Measurements from ENCODE around the gene KCNQ2.

Gene KCNQ2

GRCh38 chr20:63411151-63411897 is 61.1 kb downstream of the KCNQ2 start:
- DNase-seq: no peak
- in situ Hi-C loops (cut with MboI; ENCODE audit: low pct_unique_long_range_greater_than_20kb, low sequenced_read_pairs): no loop called here

- no peak for DNase-seq
- in situ Hi-C loops (cut with MboI; ENCODE audit: low pct_unique_long_range_greater_than_20kb, low sequenced_read_pairs): no loop called here
Observed at GRCh38 chr20:63409834-63410435, 62.5 kb downstream of the KCNQ2 start.

DNA sequence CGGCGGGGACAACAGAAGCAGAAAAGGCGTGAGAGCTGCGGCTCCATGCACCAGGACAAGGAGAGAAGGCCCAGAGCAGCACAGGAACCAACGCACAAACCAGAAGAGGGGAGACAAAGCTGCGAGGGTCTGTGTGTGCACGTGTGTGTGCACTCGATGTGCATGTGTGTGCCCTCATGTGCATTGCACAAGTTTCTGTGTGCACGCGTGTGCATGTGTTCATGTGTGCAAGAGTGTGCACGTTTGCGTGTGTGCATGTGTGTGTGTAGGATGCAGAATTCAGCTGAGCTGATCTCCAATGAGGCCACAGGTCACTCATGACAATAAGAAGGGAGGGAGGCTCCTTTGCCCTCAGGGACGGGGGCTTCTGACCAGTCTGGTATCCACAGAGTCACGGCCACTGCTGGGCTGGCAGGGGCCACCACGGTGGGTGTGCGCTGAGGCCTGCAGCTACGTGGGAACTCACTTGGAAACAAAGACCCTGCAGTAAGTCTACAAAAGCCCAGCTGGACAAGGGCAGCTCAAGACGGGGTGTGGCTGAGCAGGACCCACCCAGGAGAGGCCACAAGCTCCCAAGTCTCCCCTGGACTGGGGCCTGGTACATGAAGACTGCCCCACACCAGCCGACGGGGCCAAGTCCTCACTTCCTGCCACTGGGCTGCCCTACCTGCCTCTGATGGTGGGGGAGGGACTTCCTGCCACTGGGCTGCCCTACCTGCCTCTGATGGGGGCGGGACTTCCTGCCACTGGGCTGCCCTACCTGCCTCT is 63.2 kb downstream of the KCNQ2 start:
- no peak for DNase-seq
- in situ Hi-C loops (cut with MboI; ENCODE audit: low pct_unique_long_range_greater_than_20kb, low sequenced_read_pairs): no loop called here

GRCh38 chr20:63408684-63409046 is 63.8 kb downstream of the KCNQ2 start:
- in situ Hi-C loops (cut with MboI; ENCODE audit: low pct_unique_long_range_greater_than_20kb, low sequenced_read_pairs): no loop called here
- no peak for DNase-seq

DNA sequence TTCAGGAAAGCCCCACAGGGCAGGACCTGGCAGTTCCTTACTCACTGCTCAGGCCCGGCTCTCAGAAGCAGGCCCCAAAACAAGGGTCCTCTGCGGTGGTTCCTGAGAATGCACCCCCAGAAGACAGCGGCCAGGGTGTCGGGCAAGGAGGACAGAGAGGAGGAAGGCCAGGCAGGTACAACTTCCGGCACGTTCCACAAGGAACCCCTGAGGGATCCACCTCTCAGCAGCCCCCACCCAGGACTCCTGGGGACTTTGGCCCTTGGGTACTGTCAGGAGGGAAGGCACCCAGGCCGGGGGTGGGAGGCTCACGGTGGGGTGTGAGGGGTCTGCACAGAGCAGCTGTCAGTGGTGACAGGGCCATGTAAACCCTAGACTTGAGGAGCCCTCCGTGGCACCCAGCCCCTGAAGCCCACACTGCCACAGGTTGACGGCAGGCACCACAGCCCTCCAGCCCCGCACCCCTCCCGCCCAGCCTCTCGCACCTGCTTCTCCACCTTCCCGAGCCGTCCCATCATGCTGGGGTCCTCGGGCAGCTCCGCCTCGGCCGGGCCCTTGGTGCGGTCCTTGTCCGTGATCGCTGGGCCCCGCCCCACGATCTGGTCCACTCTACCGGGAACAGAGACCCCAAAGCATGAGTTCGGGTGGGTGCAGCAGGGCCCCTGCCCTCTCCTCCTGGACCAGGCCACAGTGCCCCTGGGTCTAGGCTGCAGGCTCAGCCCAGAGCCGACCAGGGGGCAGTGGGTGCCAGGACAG is 64.3 kb downstream of the KCNQ2 start:
- in situ Hi-C loops (cut with MboI; ENCODE audit: low pct_unique_long_range_greater_than_20kb, low sequenced_read_pairs): no loop called here
- DNase-seq: no peak

- in situ Hi-C loops (cut with MboI; ENCODE audit: low pct_unique_long_range_greater_than_20kb, low sequenced_read_pairs): no loop called here
- no peak for DNase-seq
Observed at GRCh38 chr20:63406617-63407245, 65.7 kb downstream of the KCNQ2 start.

DNA sequence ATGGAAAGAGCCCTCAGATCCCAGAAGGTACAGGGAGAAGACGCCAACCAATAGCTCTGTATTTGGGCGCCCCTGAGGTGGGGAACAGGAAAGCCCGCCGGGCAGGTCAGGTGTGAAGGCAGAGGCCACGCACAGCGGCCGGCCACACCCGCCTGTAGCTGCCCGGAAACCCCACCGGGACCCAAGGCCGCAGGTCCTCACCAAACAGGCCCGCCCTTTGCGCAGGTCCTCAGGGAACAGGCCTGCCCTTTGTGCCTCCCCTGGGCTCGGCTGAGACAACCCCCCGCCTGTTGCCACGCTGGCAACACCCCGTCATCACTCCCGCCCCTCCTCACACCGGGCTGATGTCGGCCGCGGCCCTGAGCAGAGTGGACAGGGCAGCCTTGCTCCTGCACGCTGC is 66.4 kb downstream of the KCNQ2 start:
- in situ Hi-C loops (cut with MboI; ENCODE audit: low pct_unique_long_range_greater_than_20kb, low sequenced_read_pairs): no loop called here

DNA sequence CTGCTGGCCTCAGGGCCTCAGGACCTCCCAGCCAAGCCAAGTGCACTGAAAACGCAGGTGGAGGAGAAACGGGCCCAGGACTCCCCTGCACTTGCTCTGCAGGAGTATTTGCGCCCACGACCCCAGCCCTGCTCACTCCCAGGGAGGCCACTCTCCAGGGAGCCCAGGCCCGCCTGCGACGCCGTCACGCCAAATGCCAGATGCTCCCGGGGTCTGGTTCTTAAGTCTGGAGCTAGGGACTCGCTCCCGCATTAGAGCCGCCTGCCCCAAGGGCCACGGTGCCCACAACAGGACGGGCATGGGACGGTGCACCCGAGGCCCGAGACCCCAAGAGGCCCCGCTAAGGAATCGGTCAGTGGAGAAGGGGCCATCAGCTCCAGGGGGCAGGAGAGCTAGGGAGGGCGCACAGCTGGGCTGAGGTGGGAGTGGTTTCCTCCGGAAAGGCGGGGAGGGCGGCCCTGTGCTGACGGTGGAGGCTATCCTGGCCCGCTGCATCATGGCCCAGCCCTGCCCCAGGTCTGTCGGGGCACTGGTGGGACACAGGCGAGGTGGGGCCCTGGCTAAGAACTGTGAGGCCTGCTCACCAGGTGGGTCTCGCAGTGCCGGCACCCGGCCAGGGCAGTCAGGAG is 67.2 kb downstream of the KCNQ2 start:
- in situ Hi-C loops (cut with MboI; ENCODE audit: low pct_unique_long_range_greater_than_20kb, low sequenced_read_pairs): no loop called here
- DNase-seq: no peak

More for the DNA sequence above, 66.4 kb downstream of the KCNQ2 start:
- no peak for DNase-seq

GRCh38 chr20:63404129-63405085 is 68.0 kb downstream of the KCNQ2 start:
- in situ Hi-C loops (cut with MboI; ENCODE audit: low pct_unique_long_range_greater_than_20kb, low sequenced_read_pairs): no loop called here
- no peak for DNase-seq

DNA sequence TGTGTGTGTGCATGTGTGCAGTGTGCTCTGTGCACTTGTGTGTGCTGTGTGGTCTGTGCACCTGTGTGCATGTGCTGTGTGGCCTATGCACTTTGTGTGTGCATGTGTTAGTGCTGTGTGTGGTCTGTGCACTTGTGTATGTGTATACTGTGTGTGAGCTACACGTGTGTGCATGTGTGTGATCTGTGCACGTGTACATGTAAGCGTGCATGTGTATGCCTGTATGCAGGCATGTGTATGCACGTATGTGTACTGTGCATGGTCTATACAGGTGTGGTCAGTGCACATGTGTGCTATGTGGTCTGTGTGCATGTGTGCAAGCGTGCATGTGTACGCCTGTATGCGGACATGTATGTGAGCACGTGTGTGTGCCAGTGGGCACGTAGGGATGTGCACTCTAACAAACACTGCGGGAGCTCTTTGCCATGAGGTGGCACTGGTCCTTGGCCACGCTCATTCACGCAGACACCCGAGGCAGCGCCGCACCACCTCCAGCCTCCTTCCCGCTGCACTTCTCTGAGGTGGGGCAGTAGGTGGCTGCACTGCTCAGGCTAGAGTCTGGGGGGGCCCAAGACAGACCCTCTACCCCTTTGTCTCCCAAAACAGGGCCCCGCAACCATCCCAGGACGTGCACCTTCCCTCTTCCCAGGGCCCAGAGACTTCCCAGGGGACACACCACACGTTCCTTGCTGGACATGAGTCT is 68.9 kb downstream of the KCNQ2 start:
- in situ Hi-C loops (cut with MboI; ENCODE audit: low pct_unique_long_range_greater_than_20kb, low sequenced_read_pairs): no loop called here

GRCh38 chr20:63402860-63403220 is 69.6 kb downstream of the KCNQ2 start:
- in situ Hi-C loops (cut with MboI; ENCODE audit: low pct_unique_long_range_greater_than_20kb, low sequenced_read_pairs): no loop called here
- no peak for DNase-seq

More for the DNA sequence above, 68.9 kb downstream of the KCNQ2 start:
- DNase-seq: no peak

DNA sequence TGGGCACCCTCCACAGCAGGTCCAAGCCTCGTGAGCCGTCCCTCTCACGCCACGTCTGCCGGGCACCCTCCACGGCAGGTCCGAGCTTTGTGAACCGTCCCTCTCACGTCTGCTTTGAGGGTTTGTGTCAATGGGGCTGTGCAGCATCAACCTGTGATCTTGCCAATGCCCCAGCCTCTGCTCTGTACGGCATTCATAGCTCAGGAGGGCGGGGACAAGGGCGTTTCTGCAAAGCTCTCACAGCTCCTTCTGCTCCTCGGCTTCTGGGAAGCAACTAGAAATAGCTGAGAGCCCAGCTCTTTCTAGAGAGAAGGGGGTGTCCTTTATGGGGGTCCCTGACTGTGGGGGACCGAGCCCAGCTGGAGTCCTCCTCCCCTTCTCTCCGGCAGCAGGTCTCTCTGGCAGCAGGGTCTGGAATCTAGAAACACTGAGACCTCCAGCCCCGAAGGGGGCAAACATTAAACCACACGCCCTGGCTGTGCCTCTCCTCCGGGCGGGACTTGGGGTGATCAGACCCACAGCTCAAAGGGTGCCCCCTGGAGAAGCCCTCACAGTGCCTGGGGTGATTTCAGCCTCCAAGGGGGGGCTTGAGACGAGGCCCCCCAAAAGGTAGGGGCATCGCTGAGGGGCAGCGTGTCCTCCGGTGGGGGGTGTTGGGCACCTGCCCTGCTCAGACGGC is 70.1 kb downstream of the KCNQ2 start:
- in situ Hi-C loops (cut with MboI; ENCODE audit: low pct_unique_long_range_greater_than_20kb, low sequenced_read_pairs): no loop called here
- no peak for DNase-seq

GRCh38 chr20:63401384-63402110 is 70.9 kb downstream of the KCNQ2 start:
- in situ Hi-C loops (cut with MboI; ENCODE audit: low pct_unique_long_range_greater_than_20kb, low sequenced_read_pairs): no loop called here
- no peak for DNase-seq

GRCh38 chr20:63400486-63401210 is 71.8 kb downstream of the KCNQ2 start:
- DNase-seq: no peak
- in situ Hi-C loops (cut with MboI; ENCODE audit: low pct_unique_long_range_greater_than_20kb, low sequenced_read_pairs): no loop called here

DNA sequence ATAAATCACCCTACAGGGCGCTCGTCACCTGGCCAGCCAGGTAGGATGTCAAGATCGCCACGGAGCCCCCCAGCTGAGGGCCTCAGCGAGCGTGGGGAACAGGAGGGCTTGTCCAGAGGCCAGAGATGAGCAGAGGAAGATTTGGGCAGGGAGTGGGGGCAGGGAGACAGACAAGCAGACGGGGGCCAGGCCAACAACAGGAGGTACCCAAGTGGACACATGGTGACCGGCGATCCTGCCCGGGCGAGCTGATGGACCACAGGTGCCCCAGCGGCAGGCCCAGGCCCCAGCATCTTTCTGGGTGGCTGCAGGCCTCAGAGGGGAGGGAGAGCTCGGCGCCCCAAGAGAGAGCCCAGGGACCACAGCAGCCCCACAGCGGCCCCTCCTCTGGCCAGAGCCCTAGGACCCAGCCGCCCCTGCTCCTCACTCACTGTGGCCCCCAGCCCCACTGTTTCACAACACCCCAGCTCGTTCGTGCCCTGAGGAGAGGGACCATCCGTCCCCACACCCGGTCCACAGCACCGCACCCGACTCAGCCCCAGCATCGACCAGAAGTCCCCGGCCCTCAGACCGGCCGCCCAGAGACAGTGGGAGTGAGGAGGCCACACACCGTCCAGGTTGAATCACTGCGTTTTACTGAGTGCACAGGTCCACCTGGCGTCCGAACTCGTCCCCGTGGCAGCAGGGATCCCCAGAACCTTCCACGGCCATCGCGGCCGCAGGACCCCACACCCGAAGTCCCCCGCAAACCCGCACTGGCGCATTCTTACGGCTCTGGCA is 72.7 kb downstream of the KCNQ2 start:
- no peak for DNase-seq
- in situ Hi-C loops (cut with MboI; ENCODE audit: low pct_unique_long_range_greater_than_20kb, low sequenced_read_pairs): no loop called here

Data from KBM-7 (cell line).